Globus pallidus (tissue), 1 donor: ENCODE measurements around the gene CD3G.

Experiments
- DNase-seq: peaks from one replicate; pipeline ENCODE4 v3.0.0-alpha.2; 2015; ENCODE audit warnings: low spot score

Gene CD3G

GRCh38 chr11:118325283-118325682 lies 18.9 kb upstream of the CD3G start:
- DNase-seq: no peak

GRCh38 chr11:118328745-118329144 lies 15.4 kb upstream of the CD3G start:
- DNase-seq: no peak

GRCh38 chr11:118334745-118335144 lies 9.4 kb upstream of the CD3G start:
- no peak for DNase-seq

- no peak for DNase-seq
Measured at GRCh38 chr11:118338637-118339061, 5.5 kb upstream of the CD3G start.

- DNase-seq: no peak
Measured at GRCh38 chr11:118339281-118339961, 4.7 kb upstream of the CD3G start.

- DNase-seq: no peak
Measured at GRCh38 chr11:118340449-118340848, 3.7 kb upstream of the CD3G start.

- no peak for DNase-seq
Measured at GRCh38 chr11:118341261-118341660, 2.9 kb upstream of the CD3G start.

- DNase-seq: no peak
Measured at GRCh38 chr11:118341815-118342489, 2.2 kb upstream of the CD3G start.

GRCh38 chr11:118342503-118343161 lies 1.5 kb upstream of the CD3G start, which contains the start of gene CD3D:
TSS of gene CD3D (minus strand) at chr11:118342705. CDS start at chr11:118342607, 98 bp downstream.
- no peak for DNase-seq

GRCh38 chr11:118343248-118343647 lies 896 bp upstream of the CD3G start:
- no peak for DNase-seq

GRCh38 chr11:118349475-118349874 lies 5.3 kb downstream of the CD3G start:
- DNase-seq: no peak

GRCh38 chr11:118353084-118353710 lies 9.1 kb downstream of the CD3G start:
- DNase-seq: no peak

- DNase-seq: no peak
Measured at GRCh38 chr11:118358071-118358470, 13.9 kb downstream of the CD3G start.

- DNase-seq: peak; percentile 93
Measured at GRCh38 chr11:118359295-118359958, 15.3 kb downstream of the CD3G start, which contains the start of gene UBE4A. TSS of gene UBE4A (plus strand) at chr11:118359600. CDS start at chr11:118365081, 5,481 bp downstream.

GRCh38 chr11:118364956-118365615 lies 20.9 kb downstream of the CD3G start:
- DNase-seq: no peak

GRCh38 chr11:118366287-118366686 lies 22.1 kb downstream of the CD3G start:
- no peak for DNase-seq

- no peak for DNase-seq
Measured at GRCh38 chr11:118370774-118371173, 26.6 kb downstream of the CD3G start.

- DNase-seq: no peak
Measured at GRCh38 chr11:118373263-118373662, 29.1 kb downstream of the CD3G start.

- no peak for DNase-seq
Measured at GRCh38 chr11:118373871-118374270, 29.7 kb downstream of the CD3G start.

- no peak for DNase-seq
Measured at GRCh38 chr11:118374729-118375128, 30.6 kb downstream of the CD3G start.

GRCh38 chr11:118375978-118376377 lies 31.8 kb downstream of the CD3G start:
- DNase-seq: no peak
